NCI-H1105 (cell line): ENCODE results near the gene NETO2.

ENCODE experiments used
- DNase-seq: peaks from one replicate; lab custom pipeline; 2025; lab: John Stamatoyannopoulos, UW

Gene NETO2

DNA sequence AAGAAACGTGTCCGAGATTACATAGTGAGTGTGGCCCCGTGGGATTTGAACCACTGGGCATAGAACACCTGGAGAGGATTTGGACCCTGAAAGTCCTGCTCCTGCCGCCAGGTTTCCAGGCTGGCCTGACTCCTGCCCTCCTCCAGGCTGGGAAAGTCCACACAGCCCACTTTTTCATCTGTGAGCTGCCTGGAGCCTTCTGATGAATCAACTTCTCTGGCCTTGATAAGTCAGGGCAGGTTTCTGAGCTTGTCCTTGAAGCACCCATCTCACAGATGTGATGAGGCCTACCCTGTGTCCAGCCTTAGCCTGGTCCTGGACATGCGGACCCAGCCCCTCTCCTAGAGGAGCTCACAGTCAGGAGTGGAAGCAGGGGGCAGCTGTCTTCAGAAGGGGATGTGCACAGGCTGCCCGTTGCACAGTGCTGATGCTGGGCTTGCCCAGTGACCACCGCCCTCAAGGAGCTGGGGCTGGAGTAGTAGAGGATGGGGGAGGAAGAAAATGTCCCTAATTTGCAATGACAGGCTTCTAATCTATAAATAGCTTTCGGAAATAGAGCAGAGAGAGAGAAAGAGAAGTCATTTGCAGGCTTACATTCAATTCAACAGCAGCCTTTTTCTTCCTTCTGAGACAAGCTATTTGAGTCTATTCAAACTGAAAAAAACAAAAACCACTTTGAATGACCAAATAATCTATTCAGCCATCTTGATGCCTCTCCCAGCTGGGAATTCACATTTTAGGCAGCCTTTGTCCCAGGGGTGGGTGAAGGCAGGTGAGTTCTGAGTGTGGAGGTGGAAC, 96.8 kb downstream of the NETO2 start:
- DNase-seq = no peak

DNA sequence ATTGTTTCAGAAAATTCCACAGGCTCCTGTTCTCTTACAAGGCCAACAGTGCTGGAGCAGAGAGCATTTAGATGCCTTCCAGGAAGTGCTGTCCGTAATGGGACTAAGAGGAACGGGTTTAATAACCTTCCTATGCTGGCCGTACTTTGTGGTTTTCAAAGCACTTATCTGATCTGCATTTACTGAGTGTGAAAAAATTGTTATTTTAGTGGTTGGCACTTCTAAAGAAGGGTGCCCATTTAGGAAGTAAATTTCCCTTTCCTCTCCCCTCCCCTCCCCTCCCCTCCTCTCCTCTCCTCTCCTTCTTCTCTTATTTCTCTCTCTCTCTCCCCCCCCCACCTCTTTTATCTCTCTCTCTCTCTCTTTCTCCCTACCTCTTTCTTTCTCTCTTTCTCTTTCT, 98.3 kb downstream of the NETO2 start:
- no peak for DNase-seq

DNA sequence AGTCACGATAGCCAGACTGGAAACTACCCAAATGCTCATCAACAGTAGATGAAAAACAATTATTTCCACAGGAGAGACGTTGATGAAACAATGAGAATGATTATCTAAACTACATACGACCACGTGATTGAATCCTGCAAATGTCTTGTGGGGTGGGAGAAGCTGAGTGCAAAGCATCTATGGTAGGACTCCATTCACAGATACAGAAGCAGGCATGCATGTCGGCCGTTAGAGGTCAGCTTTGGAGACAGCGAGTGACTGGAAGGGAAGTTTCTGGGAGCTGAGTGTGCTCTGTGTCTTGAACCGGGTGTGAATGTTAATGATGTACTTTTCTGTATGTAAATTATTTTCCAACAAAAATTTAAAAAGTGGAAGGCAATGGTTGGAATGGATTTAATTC, 98.7 kb downstream of the NETO2 start:
- no peak for DNase-seq

DNA sequence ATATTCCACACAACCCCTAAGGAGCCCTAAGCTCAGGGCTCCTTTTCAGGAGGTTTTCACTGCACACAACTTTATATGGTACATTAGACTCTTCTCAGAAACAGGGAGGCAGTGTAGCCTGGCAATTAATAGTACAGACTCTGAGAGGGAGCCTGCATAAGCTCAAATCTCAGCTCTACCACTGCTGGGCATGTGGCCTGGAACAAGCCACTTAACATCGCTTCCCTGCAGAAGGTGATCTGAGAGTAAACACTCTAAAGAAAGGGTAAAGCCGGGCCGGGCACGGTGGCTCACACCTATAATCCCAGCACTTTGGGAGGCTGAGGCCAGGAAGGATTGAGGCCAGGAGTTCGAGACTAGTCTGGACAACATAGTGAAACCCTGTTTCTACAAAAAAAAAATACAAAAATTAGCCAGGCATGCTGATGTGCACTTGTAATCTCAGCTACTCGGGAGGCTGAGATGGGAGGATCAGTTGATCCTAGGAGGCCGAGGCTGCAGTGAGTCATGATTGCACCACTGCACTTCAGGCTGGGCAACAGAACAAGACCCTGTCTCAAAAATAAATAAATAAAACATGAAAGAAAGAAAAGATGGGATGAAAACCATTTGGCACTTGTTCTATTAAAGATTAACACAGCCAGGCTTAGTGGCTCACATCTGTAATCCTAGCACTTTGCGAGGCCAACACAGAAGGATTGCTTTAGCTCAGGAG, 99.6 kb downstream of the NETO2 start:
- no peak for DNase-seq

DNA sequence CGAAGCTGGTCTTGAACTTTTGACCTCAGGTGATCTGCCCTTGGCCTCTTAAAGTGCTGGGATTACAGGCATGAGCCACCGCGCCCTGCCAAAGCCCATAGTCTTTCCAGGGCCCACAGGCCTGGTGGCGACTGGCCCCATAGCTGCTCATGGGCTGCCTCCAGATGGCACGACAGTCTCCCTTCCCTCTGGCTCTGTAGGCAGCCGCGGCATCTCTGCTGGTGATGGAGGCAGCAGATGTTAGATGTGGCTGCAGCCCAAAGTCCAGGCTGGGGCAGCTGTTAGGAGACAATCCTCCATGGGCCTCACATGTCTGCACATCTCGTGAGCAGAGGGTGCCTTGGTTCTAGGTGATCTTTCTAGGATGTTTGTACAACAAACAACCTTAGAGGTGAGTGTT, 100.5 kb downstream of the NETO2 start:
- DNase-seq = no peak

DNA sequence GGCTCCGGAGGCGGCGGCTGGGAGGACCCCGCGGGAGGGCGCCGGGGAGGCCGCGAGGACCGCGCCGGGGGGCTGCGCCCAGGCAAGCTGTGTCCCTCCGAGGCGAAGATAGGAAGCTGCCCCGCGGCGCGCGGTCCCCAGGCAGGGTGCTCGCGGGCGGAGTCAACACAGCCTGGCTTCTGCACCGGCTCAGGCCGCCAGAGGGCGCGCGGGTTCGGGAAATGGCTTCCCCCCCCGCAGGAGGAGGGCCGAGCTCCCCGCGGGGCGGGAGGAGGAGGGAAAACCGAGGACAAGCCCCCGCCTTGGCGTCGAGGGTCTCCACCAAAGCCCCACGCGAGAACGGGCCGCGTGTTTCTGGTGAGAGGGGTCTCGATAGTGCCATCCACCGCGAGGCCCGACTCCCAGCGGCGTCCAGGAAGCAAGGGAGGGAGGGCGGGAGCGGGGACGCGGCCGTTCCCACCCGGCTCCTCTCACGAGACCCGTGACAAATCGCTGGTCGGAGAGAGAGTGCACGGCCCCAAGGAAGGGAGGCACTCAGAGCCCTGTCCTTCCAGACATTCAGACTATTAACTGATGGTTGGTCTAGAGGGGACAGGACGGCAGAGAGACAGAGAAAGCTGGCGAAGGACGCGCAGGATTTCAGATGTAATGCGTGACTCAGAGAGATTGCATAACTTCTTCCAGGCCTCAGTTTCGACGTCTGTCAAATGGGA, 105.8 kb downstream of the NETO2 start:
- DNase-seq = peak; percentile 84

DNA sequence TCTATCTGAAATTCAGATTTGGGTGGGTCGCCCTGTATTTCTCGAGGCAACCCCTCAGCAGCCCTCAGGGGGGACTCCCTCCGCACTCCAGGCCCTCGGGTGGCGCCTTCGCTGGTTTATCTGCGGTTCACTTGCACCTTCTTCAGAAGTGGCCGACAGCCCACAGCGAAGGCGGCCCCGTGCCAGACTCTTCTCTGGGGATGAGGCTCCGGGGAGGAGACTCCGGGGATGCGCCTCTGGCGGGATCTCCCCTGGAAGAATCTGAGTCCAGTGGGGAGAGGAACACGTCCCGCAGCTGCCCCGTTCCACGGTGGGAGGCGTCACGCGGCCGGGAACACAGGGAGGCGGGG, 106.4 kb downstream of the NETO2 start:
- no peak for DNase-seq

DNA sequence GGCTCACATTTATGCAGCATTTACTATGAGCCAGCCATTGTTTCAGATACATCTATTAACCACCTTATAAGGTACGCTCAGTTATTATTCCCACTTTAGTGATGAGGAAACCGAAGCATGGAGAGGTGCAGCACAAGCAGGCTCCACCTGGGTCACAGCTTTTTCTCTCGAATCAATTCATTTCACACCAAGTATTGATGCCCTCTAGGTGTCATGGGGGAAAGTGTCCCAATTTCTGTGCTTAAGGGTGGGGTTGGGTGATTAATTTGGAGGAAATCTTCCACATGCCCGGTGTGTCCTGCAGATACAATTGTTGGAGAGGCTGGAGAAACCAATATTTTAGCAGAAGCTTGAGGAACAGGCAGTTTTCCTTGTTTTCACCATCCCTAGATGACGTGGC, 107.5 kb downstream of the NETO2 start:
- no peak for DNase-seq

DNA sequence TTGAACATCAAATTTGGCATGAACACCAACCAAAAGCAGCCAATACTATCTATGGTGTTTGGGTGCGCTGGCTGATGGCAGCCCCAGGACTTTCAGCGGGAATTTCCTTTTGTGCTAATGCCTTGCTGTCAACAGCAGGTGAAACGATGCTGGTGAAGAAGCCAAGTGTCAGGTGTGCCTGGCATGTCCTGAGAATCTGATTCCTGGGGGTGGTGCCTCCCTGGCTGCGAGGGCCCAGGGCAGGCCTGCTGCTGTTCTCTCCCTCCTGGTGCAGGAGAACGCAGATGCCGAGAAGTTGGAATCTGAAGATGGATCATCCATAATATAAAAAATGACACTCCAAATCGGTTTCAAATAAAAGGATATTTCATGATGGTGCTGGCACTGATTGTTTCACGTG, 108.3 kb downstream of the NETO2 start:
- DNase-seq = no peak

DNA sequence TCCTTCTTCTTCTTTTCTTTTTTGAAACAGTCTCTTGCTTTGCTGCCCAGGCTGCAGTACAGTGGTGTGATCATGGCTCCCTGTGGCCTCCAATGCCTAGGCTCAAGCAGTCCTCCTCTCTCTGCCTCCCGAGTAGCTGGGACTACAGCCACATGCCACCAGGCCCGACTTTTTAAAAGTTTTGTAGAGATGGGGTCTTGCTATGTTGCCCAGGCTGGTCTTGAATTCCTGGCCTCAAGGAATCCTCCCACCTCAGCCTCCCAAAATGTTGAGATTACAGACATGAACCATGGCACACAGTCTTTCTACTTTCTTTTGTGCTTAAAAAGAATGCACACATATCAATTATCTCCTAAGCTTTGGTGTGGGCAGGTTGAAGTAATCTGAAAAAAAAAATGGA, 109.3 kb downstream of the NETO2 start:
- no peak for DNase-seq

DNA sequence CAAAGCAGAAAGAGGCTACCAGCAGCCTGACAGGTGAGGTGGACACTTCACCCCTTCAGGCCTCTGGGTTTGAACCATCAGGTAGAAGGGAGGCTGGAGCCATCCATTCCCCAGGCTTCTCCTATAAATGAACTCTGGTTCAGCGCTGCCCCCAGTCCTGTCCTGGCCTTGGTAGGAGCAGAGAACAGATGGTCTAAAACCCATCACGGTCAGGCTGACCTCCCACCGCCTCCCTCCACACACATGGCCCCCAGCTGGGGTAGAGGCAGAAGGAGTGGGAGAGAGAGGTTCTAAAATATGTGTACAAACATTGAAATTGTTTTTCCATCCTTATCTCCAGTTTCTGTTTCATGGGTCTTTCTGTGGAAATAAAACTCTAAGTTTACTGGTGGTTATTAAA, 110.6 kb downstream of the NETO2 start:
- DNase-seq = no peak

DNA sequence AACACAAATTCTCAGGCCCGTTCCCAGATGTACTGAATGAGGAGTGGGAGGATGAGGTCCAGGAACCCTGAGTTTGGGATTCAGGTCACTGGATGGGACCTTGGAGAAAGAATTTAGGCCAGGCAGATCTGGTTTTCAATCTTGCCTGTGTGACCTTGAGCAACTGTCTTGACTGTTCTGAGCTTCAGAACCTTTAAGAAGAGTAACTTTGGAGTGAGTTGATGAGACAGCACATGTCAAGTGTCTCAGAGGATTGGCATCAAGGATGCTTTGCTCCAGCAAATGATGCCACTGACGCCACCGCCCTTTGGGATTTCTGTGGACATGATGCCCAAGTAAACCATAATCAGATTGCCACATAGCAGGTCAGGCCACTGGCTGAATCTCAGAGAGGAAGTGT, 114.0 kb downstream of the NETO2 start:
- no peak for DNase-seq

DNA sequence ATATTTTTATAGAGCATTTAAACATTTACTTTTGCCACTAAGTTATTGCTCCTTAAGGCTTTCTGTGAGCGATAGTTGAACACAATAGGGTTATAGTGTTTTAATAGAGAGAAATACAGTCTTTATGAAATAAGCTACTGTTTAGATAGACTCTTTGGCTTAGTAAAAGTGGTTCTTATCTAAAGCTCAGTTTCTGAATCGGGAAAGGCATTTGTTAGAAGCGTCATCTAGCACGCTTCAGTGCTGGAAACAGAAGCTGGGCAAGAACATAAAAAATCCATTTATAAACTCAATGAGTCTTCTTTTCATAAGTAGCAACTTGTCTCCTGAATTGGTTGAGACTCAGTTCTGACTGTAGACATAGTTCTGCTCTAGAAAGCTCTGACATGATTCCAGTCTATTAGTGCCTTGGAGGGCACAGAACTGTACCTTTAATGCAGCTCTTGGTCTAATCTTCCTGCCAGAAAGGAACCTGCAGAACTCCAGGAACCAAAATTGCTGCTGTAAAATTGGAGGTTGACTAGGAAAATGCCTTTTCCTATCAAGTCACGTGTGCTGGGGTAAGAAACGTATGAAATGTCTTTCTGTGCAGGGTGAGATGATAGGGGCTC, 114.9 kb downstream of the NETO2 start:
- no peak for DNase-seq
